ENCODE measurements around the gene KRTAP12-3. TPM values are rescaled to one million over a fixed set of nuclear protein-coding genes. Genes with fewer than 3 reads are reported as not detected.
"Not testable (repeated sequence)": the region's sequence is repeated elsewhere in the genome, so short reads cannot be mapped to it uniquely, and the experiment has no call there.

The KRTAP12-3 gene
- total RNA-seq, 4 donors from 2014 or later = not detected

DNA sequence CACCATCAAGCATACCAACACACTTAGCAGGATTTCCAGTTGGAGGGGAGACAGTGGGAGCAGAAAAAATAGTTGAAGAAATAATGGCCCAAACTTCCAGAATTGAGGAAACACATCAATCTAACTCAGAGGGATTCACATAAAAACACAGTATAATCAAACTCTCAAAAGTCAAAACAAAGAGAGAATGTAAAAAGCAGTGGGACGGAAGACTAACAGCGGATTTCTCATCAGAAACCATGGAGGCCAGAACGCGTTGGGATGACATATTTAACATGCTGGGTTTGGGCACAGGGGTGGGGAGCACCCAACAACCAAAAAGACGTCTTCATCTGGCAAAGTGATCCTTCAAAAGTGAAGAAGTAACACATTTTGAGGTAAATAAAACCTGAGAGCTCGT is 37.8 kb upstream of the KRTAP12-3 start:
- DNase-seq = no peak
- no peak overlapping the region for H3K27ac ChIP-seq
- no peaks in the 10 kb centered on the region for H3K36me3 ChIP-seq
- H3K27me3 ChIP-seq = no peaks in the 10 kb centered on the region
- H3K4me3 ChIP-seq = no peak overlapping the region
- peaks cover 0 to 8% (median 2%) of the 10 kb centered on the region in 4 donors for H3K9me3 ChIP-seq
- TF ChIP-seq, protein P1, sequence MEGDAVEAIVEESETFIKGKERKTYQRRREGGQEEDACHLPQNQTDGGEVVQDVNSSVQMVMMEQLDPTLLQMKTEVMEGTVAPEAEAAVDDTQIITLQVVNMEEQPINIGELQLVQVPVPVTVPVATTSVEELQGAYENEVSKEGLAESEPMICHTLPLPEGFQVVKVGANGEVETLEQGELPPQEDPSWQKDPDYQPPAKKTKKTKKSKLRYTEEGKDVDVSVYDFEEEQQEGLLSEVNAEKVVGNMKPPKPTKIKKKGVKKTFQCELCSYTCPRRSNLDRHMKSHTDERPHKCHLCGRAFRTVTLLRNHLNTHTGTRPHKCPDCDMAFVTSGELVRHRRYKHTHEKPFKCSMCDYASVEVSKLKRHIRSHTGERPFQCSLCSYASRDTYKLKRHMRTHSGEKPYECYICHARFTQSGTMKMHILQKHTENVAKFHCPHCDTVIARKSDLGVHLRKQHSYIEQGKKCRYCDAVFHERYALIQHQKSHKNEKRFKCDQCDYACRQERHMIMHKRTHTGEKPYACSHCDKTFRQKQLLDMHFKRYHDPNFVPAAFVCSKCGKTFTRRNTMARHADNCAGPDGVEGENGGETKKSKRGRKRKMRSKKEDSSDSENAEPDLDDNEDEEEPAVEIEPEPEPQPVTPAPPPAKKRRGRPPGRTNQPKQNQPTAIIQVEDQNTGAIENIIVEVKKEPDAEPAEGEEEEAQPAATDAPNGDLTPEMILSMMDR (IDR thresholded peaks at IDR 0.05) = no peak
- TF ChIP-seq POLR2A (IDR thresholded peaks at IDR 0.05) = no peak
- H3K4me1 ChIP-seq = no peaks in the 10 kb centered on the region

DNA sequence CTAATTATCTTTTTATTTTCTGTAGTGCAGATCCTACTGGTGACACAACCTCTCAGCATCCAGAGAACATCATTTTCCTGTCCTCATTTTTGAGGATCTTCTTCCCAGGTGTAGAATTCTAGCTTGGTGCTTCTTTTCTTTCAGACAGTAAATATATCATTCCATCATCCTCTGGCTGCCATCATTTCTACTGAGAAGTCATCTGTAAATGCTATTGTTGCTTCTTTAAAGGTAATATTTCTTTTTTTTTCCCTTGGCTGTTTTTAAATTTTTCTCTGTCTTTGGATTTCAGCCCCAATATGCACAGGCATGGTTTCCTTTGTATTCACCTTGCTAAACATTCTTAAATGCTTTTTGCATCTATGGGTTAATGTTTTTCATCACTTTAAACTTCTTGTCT is 34.2 kb upstream of the KRTAP12-3 start:
- Histone ChIP-seq H3K4me3 (no peak overlapping the region), H3K4me1 (no peaks in the 10 kb centered on the region), H3K36me3 (no peaks in the 10 kb centered on the region), H3K9me3 (peaks cover 0 to 8% (median 2%) of the 10 kb centered on the region in 4 donors), H3K27me3 (no peaks in the 10 kb centered on the region), H3K27ac (no peak overlapping the region)
- no peak for DNase-seq
- TF ChIP-seq, protein P1 (IDR thresholded peaks at IDR 0.05) = no peak
- TF ChIP-seq POLR2A (IDR thresholded peaks at IDR 0.05) = no peak

DNA sequence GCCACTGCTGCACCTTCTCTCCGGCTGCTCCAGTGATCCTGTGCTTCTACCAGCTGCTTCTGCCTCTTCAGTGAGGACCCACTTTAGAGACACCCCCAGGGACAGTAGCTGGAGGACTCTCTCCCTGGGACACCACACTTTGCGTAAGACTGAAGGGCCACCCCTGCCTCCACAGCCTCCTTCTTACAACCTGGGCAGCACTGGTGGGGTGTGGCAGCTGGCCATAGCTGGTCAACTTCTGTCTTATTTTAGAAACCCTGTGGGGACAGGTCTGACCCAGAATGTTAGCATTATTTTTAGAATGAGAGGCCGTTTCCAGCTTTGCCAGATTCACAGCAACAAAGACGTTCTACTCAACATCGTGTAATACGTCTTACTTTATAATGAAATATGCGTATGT is 32.0 kb upstream of the KRTAP12-3 start:
- no peak for DNase-seq
- Histone ChIP-seq H3K4me1 (no peaks in the 10 kb centered on the region), H3K4me3 (no peak overlapping the region), H3K27ac (no peak overlapping the region), H3K9me3 (peaks cover 0 to 13% (median 4%) of the 10 kb centered on the region in 4 donors), H3K27me3 (no peaks in the 10 kb centered on the region), H3K36me3 (no peaks in the 10 kb centered on the region)
- TF ChIP-seq, protein P1 (IDR thresholded peaks at IDR 0.05) = no peak
- no peak for TF ChIP-seq POLR2A (IDR thresholded peaks at IDR 0.05)

DNA sequence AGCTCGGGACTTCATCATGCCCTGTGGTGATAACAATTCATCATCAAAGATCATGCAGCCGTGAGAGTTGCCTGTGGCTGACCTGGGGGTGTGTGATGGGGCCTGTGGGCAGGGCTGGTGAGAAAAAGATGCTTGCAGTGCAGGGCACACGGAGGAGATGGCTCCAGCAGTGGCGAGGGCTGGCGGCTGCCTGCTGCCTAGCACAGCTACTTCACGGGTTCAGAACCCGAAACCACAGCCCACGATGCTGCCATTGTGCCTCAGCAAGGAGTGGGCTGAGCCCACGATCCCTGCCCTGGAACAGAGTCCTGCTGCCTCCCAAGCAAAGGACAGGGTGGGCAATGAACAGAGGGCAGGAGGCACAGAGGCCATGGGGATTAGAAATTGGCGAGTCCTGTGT is 31.5 kb upstream of the KRTAP12-3 start:
- Histone ChIP-seq H3K27ac (no peak overlapping the region), H3K9me3 (peaks cover 0 to 13% (median 3%) of the 10 kb centered on the region in 4 donors), H3K4me3 (no peak overlapping the region), H3K36me3 (no peaks in the 10 kb centered on the region), H3K27me3 (no peaks in the 10 kb centered on the region), H3K4me1 (no peaks in the 10 kb centered on the region)
- peak in 1 of 3 donors; percentile 39 for DNase-seq
- TF ChIP-seq POLR2A (IDR thresholded peaks at IDR 0.05) = no peak
- TF ChIP-seq, protein P1 (IDR thresholded peaks at IDR 0.05) = no peak

DNA sequence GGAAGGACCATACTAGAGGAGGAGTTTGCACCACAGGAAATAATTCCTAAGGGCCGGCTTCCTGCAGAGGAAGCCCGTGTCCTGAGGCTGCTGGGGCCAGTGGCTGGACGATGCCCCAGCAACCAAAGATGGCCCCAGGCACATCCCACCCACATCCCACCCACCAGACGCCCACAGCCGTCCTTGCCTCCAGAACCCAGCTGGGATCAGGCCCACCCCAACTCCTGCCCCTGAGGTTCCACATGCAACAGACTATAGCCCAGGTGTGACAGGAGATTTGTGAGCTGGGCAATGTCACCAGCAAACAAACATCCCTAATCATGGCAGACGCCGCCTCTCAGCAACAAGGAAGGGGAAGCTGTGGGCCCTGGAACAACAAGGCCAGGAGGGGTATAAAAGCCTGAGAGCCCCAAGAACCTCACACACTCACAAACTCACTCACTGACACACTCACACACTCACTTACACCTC is 31.0 kb upstream of the KRTAP12-3 start, which contains the start of gene KRTAP10-9:
TSS of gene KRTAP10-9 (plus strand) at position 421 of the 471 bp plus-strand sequence. CDS start 79 bp downstream, outside the sequence.
- TF ChIP-seq, protein P1 (IDR thresholded peaks at IDR 0.05) = no peak
- TF ChIP-seq POLR2A (IDR thresholded peaks at IDR 0.05) = no peak
- H3K27me3 ChIP-seq = no peaks in the 10 kb centered on the region
- H3K36me3 ChIP-seq = no peaks in the 10 kb centered on the region
- no peak within 1 kb of the TSS for H3K4me3 ChIP-seq
- no peak within 1 kb of the TSS for H3K27ac ChIP-seq
- no peak for DNase-seq
- no peaks in the 10 kb centered on the region for H3K4me1 ChIP-seq
- H3K9me3 ChIP-seq = peaks cover 0 to 14% (median 3%) of the 10 kb centered on the region in 4 donors

DNA sequence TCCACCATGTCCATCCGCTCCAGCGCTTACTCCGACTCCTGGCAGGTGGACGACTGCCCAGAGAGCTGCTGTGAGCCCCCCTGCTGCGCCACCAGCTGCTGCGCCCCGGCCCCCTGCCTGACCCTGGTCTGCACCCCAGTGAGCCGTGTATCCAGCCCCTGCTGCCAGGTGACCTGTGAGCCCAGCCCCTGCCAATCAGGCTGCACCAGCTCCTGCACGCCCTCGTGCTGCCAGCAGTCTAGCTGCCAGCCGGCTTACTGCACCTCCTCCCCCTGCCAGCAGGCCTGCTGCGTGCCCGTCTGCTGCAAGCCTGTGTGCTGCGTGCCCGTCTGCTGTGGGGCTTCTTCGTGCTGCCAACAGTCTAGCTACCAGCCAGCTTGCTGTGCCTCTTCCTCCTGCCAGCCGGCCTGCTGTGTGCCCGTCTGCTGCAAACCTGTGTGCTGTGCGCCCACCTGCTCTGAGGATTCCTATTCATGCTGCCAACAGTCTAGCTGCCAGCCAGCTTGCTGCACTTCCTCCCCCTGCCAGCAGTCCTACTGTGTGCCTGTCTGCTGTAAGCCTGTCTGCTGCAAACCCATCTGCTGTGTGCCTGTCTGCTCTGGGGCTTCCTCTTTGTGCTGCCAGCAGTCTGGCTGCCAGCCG is 30.4 kb upstream of the KRTAP12-3 start:
- DNase-seq, H3K27me3 ChIP-seq, H3K4me1 ChIP-seq, H3K4me3 ChIP-seq, H3K36me3 ChIP-seq, H3K27ac ChIP-seq: not testable (repeated sequence)
- H3K9me3 ChIP-seq = peaks cover 0 to 20% (median 3%) of the 10 kb centered on the region in 4 donors

DNA sequence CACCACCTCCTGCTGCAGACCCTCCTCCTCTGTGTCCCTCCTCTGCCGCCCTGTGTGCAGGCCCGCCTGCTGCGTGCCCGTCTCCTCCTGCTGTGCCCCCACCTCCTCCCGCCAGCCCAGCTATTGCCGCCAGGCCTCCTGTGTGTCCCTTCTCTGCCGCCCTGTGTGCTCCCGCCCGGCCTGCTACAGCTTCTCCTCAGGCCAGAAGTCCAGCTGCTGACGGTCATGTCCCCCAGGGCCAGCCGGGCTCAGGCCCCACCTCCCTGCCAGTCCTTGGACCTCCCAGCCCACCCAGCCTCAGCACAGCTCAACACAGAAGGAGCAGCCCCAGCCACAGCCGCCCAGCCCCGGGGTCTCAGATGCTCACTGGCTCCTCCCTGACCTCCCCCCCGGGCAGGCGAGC is 29.9 kb upstream of the KRTAP12-3 start:
- not testable (repeated sequence) for H3K4me1 ChIP-seq, H3K27ac ChIP-seq, DNase-seq, H3K4me3 ChIP-seq, H3K27me3 ChIP-seq, H3K36me3 ChIP-seq
- peaks cover 0 to 19% (median 3%) of the 10 kb centered on the region in 4 donors for H3K9me3 ChIP-seq
